Hypothalamus (tissue), 51 donors: ENCODE data around the gene EXOC4.

Source experiments
- DNase-seq, 51 donors: peaks; one replicate each; lab custom pipeline; 2025; lab: John Stamatoyannopoulos, UW

Gene EXOC4

DNA sequence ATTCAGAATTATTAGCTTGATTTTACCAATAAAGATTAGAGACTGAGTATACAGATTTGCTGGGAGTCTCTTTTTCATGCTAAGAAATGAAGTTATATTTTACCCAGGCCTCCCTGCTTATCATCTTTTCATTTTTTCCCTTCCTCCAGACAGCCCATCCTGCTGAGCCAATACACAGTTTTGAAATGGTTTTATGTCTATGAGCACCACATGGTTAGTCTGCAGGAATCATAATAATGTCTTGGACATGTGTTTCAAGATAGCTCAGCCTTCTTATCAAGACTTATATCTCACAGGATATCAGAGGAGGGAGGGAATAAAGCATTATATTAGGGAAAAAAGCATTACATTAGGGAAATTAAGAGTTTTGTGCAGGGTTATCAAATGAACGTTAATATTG lies 157.1 kb downstream of the EXOC4 start:
- DNase-seq, result no peak

DNA sequence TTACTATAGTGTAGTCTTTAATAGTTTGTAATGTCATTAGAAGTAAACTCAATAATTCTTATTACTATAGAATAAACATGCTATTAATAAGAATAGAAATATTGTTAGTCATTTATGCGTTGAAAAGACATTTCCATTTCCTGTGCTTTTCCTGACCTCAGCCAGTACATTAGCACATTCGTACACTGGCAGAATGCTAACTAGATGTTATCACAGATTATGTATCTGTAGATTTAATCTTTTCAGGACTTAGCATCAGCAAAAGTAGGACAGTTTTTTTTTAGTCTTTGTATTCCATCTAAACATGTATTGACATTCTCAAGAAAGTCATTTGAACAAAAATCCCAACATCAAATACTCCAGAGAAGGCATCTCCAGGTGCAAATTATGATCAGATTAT lies 158.5 kb downstream of the EXOC4 start:
- no peak for DNase-seq

DNA sequence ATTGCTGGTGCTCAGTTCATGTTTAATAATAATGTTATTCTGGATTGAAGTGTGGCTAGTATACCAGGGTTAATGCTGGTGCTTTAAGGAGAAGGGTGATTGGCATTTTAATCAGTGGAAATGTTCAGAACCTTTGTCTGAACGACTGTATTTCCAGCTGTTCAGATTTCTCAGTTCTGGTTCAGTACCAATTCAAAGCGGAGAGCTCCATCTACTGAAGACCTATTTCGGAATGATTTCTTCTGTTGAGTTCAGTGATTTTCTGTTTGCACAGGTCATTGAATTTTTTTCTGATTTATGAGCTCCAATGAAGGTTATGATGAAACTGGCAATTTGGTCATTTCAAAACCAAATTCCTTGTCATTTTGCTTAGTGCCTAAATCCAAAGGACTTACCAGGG lies 160.1 kb downstream of the EXOC4 start:
- DNase-seq, result peak in 1 of 51 donors; percentile 15

DNA sequence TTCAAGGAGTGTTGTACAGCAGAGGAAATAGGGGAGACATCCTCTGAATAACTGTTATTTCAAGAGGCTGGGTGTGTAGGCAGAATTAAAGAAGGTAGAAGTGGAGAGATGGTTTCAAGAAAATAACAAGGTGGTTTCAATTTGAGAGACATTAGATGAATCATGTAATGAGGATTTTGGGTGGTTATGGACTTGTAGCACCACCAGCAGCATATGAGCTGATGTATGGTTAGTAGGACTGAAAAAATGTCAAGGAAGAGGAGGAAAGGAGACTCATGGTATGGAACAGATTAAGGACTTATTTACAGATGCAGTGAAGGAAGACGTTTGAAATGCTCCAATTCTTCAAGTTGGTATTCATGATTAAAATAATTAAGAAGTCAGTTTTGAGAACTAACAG lies 166.2 kb downstream of the EXOC4 start:
- no peak for DNase-seq

DNA sequence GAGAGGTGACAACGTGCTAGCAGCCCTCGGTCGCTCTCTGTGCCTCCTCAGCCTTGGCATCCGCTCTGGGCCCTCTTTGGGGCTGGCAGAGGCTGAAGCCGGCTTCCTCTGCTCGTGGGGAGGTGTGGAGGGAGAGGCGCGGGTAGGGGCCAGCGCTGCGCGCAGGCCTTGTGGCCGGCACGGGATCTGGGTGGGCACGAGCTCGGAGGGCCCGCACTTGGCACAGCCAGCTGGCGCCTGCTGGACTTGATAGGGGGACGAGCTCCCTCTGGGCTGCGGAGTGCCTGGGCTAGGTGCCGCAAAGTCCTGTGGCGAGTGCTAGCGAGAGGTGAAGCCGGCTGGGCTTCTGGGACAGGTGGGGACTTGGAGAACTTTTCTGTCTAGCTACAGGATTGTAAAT lies 170.7 kb downstream of the EXOC4 start:
- no peak for DNase-seq

DNA sequence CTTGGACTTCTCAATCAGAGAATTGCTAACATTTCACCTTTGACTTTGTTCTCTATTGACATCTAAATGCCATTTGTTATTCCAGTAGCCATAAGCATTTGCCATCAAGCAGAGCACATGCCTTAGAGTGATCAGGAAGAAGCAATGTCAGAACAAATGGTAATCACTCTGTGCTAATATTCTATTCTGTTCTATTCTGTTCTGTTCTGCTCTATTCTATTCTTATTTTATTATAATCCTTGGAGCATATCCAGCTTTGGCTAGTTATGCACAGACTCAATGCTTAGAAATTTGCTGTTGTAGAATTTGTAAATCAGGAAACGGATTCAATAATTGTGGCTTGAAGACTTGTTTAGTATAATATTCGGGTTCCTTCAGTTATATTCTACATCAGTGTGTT lies 175.4 kb downstream of the EXOC4 start:
- no peak for DNase-seq

DNA sequence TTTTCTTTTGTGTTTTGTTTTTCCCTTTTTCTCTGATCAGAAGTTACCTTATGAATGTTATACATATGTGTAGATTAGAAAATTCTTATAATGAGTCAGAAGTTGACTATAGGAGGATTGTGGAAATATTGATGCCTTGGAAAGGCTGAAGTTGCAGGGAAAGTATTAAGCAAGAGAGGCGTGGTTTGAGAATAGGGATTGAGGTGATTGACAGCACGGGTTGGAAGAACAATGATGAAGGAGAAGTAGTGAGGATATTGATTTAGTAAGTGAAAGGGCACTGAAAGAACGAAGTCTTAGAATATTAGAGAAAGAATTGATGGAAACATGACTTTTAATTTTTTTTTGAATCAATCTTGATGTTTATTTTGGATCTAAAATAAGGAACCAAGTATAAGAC lies 176.0 kb downstream of the EXOC4 start:
- no peak for DNase-seq

DNA sequence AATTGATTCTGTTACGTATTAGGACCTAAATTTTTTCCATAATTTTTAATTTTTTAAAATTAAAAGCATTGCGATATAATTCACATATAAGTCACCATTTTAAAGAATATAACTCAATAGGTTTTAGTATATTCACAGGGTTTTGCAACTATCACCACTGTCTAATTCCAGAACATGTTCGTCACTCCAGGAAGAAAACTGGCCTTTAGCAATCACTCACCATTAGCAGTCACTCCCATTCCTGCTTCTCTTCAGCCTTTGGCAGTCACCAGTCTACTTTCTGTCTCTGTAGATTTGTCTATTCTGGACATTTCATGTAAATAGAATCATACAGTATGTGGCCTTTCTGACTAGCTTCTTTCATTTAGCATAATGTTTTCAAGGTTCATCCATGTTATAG lies 176.5 kb downstream of the EXOC4 start:
- no peak for DNase-seq

DNA sequence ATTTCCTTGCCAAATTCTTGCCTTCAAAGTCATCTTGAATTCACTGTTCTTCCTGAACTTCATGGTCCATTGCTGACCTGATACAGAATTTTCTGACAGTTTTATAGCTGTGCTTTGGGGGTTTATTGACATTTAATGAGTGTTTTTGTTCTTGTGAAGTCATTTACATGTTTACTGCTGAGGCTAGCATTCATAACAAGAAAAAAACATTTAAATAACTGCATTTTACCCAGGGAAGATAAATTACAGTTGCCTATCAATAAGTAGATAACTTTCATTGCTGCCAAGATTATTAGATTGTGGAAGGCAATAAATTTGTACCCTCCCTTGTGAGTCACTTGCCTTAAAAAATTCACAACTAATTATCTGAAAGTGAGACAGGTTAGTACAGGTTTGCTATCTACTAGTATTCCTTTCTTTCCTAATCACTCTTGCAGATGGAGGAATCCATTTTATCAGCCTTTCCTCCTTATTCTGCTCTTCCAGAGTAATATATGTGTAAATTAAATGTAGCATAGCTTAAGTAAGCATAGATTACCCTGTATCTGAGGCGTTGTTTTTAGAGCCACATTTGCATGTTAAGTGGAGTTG lies 178.4 kb downstream of the EXOC4 start:
- DNase-seq, result no peak

DNA sequence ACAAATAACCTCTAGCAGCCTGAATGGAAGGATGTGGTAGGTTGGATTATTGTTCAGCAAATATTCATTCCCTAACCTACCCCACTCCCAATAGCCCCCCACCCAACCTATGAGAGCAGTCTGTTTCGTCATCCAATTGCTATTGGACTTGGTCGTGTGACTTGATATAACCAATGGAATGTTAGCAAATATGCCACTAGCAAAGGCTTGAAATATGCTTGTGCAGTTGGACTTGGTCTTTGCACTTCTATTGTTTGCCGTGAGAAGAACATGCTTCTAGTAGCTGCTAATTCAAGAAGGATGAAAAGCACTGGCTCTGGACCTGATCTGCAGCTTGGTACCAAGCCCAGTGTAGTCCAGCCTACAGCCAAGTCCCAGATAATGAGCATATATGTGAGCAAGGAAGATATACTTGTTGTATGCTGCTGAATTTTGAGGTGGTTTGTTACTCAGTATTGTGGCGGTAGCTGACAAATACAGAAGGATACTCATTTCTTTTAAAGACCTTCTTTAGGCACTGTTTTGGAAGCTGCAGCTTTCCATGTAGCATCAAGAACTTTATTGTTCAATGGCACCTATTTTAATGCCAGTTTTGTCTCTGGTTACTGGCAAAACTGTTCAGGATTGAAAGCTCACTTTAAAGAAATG lies 180.4 kb downstream of the EXOC4 start:
- DNase-seq, result no peak

DNA sequence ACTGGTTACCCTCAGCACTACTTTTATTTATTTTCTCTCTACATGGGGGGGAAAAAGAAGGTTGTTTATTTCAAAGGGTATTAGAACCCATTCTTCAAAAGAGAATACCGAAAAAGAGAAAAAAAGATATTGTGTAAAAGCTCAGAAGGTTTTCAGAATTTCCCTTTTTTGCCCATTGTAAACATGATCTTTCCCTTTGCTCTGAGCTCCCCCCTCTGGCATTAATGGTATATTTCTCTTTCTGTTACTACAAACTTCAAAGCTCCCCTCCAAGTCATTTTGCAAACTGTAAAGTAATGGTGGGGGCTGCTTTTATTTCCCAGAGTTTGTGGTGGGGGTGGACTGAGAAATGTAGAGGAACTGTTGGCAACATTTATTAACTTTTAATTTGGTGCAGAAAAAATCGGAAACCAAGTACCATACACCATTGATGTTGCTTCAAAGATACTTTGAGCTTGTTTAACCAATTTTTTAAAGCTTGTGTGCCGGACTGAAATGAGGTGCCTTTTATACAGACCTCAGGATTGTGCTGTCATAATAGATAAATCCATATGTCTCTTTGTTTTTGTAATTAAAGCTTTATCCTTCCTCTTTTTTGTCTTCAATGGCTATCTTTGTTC lies 181.5 kb downstream of the EXOC4 start:
- peak in 1 of 51 donors; percentile 33 for DNase-seq

DNA sequence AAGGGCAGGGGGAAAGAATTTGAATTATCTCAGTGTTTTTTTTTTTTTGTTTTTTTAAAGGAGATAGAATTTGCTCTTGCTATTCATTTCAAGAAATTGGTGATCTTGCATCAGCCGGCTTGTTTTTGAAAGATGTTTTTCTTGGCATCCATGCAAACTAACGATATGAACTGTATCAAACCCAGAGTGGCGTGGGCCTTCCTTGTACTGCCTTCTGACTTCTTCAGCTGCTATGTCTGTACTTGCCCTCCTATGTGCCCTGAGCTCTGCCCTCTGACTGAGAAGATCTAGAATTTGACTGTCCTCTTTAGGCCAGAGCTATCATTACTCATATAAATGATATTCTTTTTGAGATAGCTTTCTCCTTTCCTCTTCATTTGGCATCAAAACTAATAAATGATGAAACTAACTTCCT lies 183.1 kb downstream of the EXOC4 start:
- DNase-seq, result no peak

DNA sequence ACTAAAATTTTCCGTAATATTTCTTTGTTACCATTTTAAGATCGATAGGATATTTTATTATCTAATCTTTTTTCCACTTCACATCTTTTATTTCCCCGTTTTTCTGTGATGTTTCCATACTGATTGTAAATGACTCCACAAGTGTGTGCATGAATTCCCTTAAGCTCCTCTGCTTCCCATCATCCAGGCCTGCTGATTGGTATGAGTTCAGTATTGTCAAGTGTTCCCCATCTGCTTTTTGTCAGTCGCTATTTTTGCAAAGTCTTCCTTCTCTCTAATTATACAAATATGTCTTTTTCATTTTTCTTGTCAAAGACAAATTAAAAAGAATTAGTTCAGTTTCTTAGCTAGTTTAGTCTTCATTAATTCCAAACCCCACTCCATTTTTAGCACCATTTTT lies 184.7 kb downstream of the EXOC4 start:
- DNase-seq, result no peak

DNA sequence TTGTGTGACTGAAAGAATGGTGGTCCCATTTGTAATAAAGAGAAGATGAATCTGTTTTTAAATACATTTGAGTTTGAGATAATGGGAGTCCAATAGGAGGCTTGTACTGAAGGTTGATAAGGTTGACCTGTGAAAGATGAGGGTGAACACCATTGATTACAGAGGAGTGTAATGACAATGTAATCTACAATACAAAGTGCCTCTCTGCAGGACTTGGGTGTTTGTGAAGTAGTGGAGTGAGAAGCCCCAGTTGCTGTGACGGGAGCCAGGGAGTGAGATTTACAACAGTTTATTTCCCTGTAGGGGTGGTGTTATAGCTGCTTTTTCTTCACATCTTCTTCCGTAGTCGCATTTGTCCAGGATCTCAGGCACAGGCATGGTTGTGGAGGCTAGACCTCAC lies 189.9 kb downstream of the EXOC4 start:
- no peak for DNase-seq

DNA sequence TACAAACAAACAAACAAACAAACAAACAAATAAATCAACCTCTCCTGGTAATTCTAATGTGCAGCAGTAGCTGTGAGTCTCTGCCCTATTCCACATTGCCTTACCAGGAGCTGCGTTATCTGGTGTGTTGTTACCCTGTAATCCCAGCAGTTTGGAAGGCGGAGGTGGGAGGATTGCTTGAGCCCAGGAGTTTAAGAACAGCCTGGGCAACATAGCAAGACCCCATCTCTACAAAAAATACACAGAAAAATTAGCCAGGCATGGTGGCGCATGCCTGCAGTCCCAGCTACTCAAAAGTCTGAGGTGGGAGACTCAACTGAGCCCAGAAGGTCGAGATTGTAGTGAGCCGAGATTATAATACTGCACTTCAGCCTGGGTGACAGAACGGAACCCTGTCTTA lies 192.7 kb downstream of the EXOC4 start:
- DNase-seq, result no peak

DNA sequence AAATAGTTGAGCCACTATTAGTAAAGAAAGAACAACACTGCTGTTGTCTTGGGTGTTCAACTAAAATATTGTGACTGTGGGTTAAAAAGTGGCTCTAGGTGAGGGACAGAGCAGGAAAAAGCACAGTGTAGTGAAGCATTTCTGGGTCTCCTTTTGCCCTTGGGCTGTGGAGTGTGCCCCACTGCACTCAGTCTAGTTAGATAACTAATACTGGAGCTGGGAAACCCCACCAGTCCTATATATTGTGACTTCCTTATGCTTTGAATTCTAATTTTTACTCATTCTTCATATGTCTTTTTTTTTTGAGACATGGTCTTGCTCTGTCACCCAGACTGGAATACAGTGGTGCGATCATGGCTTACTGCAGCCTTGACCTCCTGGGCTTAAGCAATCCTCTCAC lies 195.1 kb downstream of the EXOC4 start:
- DNase-seq, result no peak

DNA sequence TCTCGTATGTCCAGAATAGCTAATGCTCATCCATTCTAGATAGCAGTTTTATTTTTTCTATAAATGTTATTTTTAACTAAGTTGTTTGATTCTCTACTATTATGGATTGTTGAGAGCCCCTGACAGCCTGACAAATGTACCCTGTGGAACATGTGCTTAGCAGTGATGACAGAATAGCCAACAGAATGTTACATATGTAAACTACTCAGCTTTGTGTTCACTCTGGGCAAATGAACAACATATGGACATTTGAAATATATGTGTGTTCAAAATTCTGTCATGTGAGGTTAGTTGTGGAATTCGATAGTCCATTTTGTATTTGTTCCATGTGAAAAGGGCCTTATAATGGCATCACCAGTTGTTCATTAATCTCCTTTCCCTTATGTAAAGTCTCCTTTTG lies 199.7 kb downstream of the EXOC4 start:
- no peak for DNase-seq

DNA sequence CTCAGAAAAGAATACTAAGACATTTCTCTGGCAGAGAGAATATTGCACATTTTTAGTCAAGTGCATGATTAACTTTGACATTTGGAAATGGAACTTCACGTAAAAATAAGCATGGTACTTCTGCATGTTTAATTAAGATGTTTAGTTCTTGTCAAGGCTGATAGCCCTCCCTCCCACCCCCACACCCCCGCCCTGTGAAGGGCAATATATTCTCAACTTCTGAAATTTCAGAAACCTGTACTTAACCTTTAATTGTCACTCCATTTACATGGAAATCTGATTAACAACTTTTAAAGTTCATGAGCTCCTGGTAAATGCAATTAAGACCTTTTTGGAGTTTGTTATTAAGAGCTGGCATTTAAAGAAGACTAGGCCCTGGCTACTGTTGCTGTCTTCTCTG lies 205.8 kb downstream of the EXOC4 start:
- no peak for DNase-seq

DNA sequence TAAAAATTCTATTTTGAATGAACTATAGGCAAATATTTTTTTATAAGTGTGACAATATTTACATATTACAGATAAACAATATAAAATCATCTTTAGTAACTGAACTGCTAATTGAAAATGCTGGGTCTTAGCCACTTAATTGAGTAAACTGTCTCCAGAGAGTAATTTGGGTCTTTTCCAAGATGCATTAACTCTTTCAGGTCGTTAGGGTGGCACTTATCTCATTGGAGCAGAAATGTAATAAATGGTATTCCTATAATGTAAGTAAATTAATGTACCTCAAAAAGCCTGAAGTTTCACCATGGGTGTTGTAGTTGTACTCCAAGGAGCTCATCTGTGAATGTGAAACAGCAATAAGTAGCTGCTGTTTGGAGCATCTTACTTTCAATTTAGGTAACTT lies 208.5 kb downstream of the EXOC4 start:
- DNase-seq, result no peak

DNA sequence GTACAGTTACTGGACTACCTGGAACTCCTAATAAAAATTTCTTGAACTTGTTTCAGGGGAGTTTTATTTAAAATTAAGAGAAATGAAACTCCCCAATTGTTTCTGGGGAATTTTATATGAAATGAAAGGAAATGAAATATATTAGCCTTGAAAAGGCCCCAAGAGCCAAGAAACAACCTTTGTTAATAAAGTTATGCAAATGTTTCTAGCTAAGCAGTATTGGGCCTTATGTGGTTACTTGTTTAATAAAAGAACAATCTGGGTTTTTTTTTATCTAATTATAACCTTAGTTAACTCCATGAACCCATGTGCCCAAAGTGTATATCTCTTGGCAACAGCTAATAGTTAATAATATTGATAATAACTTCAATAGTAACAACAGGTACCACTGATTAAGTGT lies 222.8 kb downstream of the EXOC4 start:
- no peak for DNase-seq

DNA sequence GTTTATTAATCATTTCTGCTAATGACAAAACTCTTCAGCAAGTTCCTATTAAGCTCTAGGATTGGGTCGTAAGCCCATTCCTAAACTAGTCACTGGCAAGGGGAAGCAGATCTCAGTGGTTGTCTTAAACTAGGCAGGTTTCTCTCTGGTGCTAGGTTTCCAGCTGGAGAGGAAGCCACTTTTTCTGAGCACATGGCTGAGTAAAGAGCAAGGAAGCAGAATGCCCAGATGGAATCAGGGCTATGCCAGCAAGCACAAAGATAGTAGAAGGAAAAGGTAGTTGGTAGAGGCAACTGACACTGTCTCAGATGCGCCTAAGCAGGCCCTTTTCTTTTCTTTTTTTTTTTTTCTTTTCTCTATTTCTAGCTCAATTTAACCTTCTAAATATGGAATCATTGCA lies 224.9 kb downstream of the EXOC4 start:
- no peak for DNase-seq

DNA sequence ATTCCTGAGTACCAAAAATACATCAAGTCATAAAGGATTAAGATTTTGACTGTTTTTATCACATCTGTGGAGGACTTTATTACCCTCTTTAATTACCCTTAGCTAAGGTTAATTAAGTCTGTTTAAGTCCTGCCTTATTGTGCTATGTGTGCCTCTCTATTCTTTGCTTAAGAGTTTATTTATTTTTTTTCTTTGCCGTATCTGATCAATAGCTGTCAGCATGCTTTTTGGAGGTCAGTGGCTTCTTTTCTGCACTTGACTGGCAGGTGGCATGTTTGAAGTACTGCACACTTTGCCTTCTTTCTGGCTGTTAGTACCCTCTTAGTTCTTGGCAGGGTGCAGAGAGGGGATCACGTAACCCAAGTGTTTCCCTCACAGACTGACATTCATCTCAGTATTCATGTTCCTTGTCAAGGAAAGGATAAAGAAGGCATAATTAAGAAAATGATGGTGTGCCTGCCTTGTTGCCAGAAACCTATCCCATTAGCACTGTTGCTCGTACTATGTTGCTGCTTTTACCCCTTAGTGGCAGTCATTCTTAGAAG lies 225.8 kb downstream of the EXOC4 start:
- DNase-seq, result no peak
